AG04450 (cell line): Measurements from ENCODE around the gene NYAP1. TPM values are rescaled to one million over a fixed set of nuclear protein-coding genes. Genes with fewer than 3 reads are reported as not detected.
"Not testable (repeated sequence)": the region's sequence is repeated elsewhere in the genome, so short reads cannot be mapped to it uniquely, and the experiment has no call there.

Experiments
- CTCF ChIA-PET: fragments of 300-600, 350-600 bp; formaldehyde crosslinking; extraction: SDS; loops from one replicate; lab custom pipeline; 2022; ENCODE audit warnings: antibody characterized with exemption, inconsistent platforms; lab: Charles Lee
- POLR2A ChIA-PET: fragments of 350-600 bp; formaldehyde crosslinking; extraction: SDS; loops from one replicate; lab custom pipeline; 2021; ENCODE audit warnings: antibody characterized with exemption, inconsistent platforms; lab: Yijun Ruan, JAX
- DNase-seq: peaks from one replicate; pipeline ENCODE4 v3.0.0-alpha.2; 2011; ENCODE audit warnings: low read depth, low spot score
- H3K27ac ChIP-seq: one replicate; pipeline ENCODE4 v1.5.1; 2012; ENCODE audit warnings: low read depth, low read length, control low read depth
- H3K27me3 ChIP-seq: one replicate; pipeline ENCODE4 v1.6.0; 2012; ENCODE audit warnings: low read length; ENCODE audit not compliant: control insufficient read depth, insufficient read depth
- H3K4me3 ChIP-seq: 2 replicates; pipeline ENCODE4 v1.5.1; 2011; ENCODE audit warnings: mild to moderate bottlenecking, low read depth, low read length, control low read depth
- H3K9me3 ChIP-seq: 2 replicates; pipeline ENCODE4 v1.5.1; 2012; ENCODE audit warnings: low read length; ENCODE audit not compliant: control insufficient read depth, insufficient read depth
- CTCF ChIP-seq: IDR thresholded peaks from 2 replicates; pipeline ENCODE4 v1.5.1; 2011; ENCODE audit warnings: low read depth, low read length, control low read depth, inconsistent platforms
- polyA plus RNA-seq: library from polyadenylated mRNA; depleted of rRNA; stranded (reverse); fragments of >200 nt; gene quantifications from 2 replicates; pipeline ENCODE4 v1.2.3, GENCODE V29; 2011

NYAP1 gene
- polyA plus RNA-seq, 1 experiment, result 0.35 TPM

- H3K27ac ChIP-seq, result no peak overlapping the region
- no peak for TF ChIP-seq CTCF
- ChIA-PET POLR2A (no interaction called here), CTCF (no interaction called here)
- no peak for DNase-seq
- no peak overlapping the region for H3K4me3 ChIP-seq
- no peaks in the 10 kb centered on the region for H3K9me3 ChIP-seq
- no peaks in the 10 kb centered on the region for H3K27me3 ChIP-seq
These were observed 33.6 kb downstream of the NYAP1 start for GRCh38 chr7:100517305-100517704.

GRCh38 chr7:100519580-100519979 is 35.9 kb downstream of the NYAP1 start:
- H3K4me3 ChIP-seq, result no peak overlapping the region
- no peak for DNase-seq
- POLR2A ChIA-PET, result interaction anchor here (0.6 kb wide), 1 partner anchor 22 kb away, joined by 7 read pairs; no protein-coding TSS in a partner anchor
- no peak overlapping the region for H3K27ac ChIP-seq
- H3K9me3 ChIP-seq, result no peaks in the 10 kb centered on the region
- CTCF ChIA-PET, result interaction anchor here (0.6 kb wide), 1 partner anchor 37 kb away, joined by 3 read pairs; no protein-coding TSS in a partner anchor
- no peaks in the 10 kb centered on the region for H3K27me3 ChIP-seq
- no peak for TF ChIP-seq CTCF

- Histone ChIP-seq H3K27me3 (no peaks in the 10 kb centered on the region), H3K9me3 (no peaks in the 10 kb centered on the region), H3K27ac (no peak overlapping the region), H3K4me3 (no peak overlapping the region)
- POLR2A ChIA-PET, result interaction anchor here (0.6 kb wide), 1 partner anchor 21 kb away, joined by 7 read pairs; no protein-coding TSS in a partner anchor
- TF ChIP-seq CTCF, result no peak
- no peak for DNase-seq
- CTCF ChIA-PET, result interaction anchor here (0.6 kb wide), 2 partner anchors 37 to 38 kb away, joined by 3 to 11 read pairs; no protein-coding TSS in a partner anchor
These were observed 36.4 kb downstream of the NYAP1 start for GRCh38 chr7:100520138-100520537.

GRCh38 chr7:100521076-100521475 is 37.3 kb downstream of the NYAP1 start:
- Histone ChIP-seq H3K4me3 (no peak overlapping the region), H3K9me3 (no peaks in the 10 kb centered on the region), H3K27me3 (no peaks in the 10 kb centered on the region), H3K27ac (no peak overlapping the region)
- no peak for TF ChIP-seq CTCF
- ChIA-PET CTCF (no interaction called here), POLR2A (no interaction called here)
- DNase-seq, result no peak

DNA sequence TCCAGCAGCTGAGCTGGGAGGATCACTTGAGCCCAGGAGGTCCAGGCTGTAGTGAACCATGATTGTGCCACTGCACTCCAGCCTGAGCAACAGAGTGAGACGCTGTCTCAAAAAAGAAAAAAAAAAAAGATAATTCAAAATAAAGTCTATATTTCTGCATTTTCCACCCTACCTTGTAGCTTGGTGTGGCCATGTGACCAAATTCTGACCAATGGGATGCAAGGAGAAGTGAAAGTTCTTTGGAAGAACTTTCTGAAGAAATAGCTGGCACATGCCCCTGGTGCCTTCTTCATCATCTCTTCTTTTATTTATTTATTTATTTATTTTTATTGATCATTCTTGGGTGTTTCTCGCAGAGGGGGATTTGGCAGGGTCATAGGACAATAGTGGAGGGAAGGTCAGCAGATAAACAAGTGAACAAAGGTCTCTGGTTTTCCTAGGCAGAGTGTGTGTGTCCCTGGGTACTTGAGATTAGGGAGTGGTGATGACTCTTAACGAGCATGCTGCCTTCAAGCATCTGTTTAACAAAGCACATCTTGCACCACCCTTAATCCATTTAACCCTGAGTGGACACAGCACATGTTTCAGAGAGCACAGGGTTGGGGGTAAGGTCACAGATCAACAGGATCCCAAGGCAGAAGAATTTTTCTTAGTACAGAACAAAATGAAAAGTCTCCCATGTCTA is 38.3 kb downstream of the NYAP1 start:
- H3K27ac ChIP-seq, DNase-seq, H3K27me3 ChIP-seq, H3K9me3 ChIP-seq, H3K4me3 ChIP-seq, POLR2A ChIA-PET, CTCF ChIA-PET: not testable (repeated sequence)

DNA sequence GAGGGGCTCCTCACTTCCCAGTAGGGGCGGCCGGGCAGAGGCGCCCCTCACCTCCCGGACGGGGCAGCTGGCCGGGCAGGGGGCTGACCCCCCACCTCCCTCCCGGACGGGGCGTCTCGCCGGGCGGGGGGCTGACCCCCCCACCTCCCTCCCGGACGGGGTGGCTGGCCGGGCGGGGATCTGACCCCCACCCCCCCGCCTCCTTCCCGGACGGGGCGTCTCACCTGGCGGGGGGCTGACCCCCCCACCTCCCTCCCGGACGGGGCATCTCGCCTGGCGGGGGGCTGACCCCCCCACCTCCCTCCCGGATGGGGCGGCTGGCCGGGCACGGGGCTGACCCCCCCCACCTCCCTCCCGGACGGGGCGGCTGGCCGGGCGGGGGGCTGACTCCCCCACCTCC is 39.5 kb downstream of the NYAP1 start:
- POLR2A ChIA-PET, H3K4me3 ChIP-seq, H3K9me3 ChIP-seq, H3K27ac ChIP-seq, CTCF ChIA-PET, DNase-seq, H3K27me3 ChIP-seq: not testable (repeated sequence)

DNA sequence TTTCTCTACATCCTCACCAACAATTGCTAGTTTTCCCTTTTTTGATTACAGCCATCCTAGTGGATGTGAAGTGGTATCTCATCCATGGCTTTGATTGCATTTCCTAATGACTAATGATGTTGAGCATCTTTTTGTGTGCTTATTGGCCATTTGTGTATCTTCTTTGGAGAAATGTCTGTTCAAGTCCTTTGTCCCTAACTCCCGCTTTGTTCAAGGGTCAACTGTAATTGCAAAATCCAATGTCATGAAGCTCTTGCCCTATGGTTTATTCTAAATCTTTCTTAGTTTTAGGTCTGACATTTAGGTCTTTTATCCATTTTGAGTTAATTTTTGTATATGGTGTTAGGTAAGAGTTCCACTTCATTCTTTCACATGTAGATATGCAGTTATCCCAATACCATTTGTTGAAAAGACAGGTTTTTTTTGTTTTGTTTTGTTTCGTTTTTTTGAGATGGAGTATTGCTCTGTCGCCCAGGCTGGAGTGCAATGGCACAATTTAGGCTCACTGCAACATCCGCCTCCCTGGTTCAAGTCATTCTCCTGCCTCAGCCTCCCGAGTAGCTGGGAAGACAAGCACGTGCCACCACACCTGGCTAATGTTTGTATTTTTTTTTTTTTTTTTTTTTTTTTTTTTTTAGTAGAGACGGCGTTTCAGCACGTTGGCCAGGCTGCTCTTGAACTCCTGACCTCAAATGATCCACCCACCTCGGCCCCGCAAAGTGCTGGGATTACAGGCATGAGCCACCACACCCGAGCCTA is 44.6 kb downstream of the NYAP1 start:
- H3K27me3 ChIP-seq, H3K27ac ChIP-seq, DNase-seq, H3K4me3 ChIP-seq, H3K9me3 ChIP-seq: not testable (repeated sequence)
- POLR2A ChIA-PET, result interaction anchor here (0.7 kb wide), 1 partner anchor 17 kb away, joined by 7 read pairs; no protein-coding TSS in a partner anchor
- CTCF ChIA-PET, result interaction anchor here (0.6 kb wide), 1 partner anchor 12 kb away, joined by 8 read pairs; no protein-coding TSS in a partner anchor
